CD8-positive, alpha-beta memory T cell (primary cell): ENCODE results near the gene C6orf15. TPM values are rescaled to one million over a fixed set of nuclear protein-coding genes. Genes with fewer than 3 reads are reported as not detected.

Experiments used
- CTCF ChIA-PET: fragments of 350-600 bp; sonication (Branson Sonifier 250); formaldehyde crosslinking; loops from one replicate; lab custom pipeline; 2021; ENCODE audit warnings: antibody characterized with exemption; lab: Charles Lee
- POLR2A ChIA-PET: fragments of 350-600 bp; sonication (Branson Sonifier 250); formaldehyde crosslinking; loops from one replicate; lab custom pipeline; 2021; ENCODE audit warnings: antibody characterized with exemption; lab: Charles Lee
- DNase-seq, 5 donors: peaks; one replicate each; pipeline versions ENCODE4 v3.0.0 to v3.0.0-alpha.2; 2020 to 2022; ENCODE audit warnings: mixed read lengths in 1 of 5
- H3K27ac ChIP-seq: one replicate; pipeline ENCODE4 v1.7.0; 2013; ENCODE audit warnings: low read depth, mild to moderate bottlenecking, low read length, moderate library complexity
- H3K27me3 ChIP-seq: 2 replicates; pipeline ENCODE4 v1.7.0; 2013; ENCODE audit warnings: low read length, mild to moderate bottlenecking; ENCODE audit not compliant: insufficient read depth, poor library complexity, severe bottlenecking
- H3K36me3 ChIP-seq: 2 replicates; pipeline ENCODE4 v1.7.0; 2013; ENCODE audit warnings: mild to moderate bottlenecking, low read length, moderate library complexity; ENCODE audit not compliant: insufficient read depth
- H3K4me1 ChIP-seq: 2 replicates; pipeline ENCODE4 v1.7.0; 2013; ENCODE audit warnings: mild to moderate bottlenecking, low read length, moderate library complexity; ENCODE audit not compliant: insufficient read depth
- H3K4me3 ChIP-seq: 2 replicates; pipeline ENCODE4 v1.7.0; 2013; ENCODE audit warnings: mild to moderate bottlenecking, low read length
- H3K9me3 ChIP-seq: 2 replicates; pipeline ENCODE4 v1.7.0; 2013; ENCODE audit warnings: mild to moderate bottlenecking, low read length
- H3K27ac Mint-ChIP-seq, 8 donors: one replicate each; pipeline ENCODE4 v1.8.0; 2020 to 2021; ENCODE audit warnings: mixed read lengths in 8 of 8, mild to moderate bottlenecking in 6 of 8, inconsistent platforms in 3 of 8, moderate library complexity in 3 of 8
- H3K27me3 Mint-ChIP-seq, 2 donors: one replicate each; pipeline ENCODE4 v1.8.0; 2020 to 2021; ENCODE audit warnings: mixed read lengths in 2 of 2, mild to moderate bottlenecking in 1 of 2, moderate library complexity in 1 of 2
- H3K36me3 Mint-ChIP-seq, 3 donors: one replicate each; pipeline ENCODE4 v1.8.0; 2020 to 2021; ENCODE audit warnings: mixed read lengths in 3 of 3, inconsistent platforms in 1 of 3, mild to moderate bottlenecking in 1 of 3
- H3K4me1 Mint-ChIP-seq, 3 donors: one replicate each; pipeline ENCODE4 v1.8.0; 2020 to 2021; ENCODE audit warnings: mixed read lengths in 3 of 3, inconsistent platforms in 1 of 3, mild to moderate bottlenecking in 1 of 3
- H3K4me3 Mint-ChIP-seq, 7 donors: one replicate each; pipeline ENCODE4 v1.8.0; 2020 to 2021; ENCODE audit warnings: mixed read lengths in 7 of 7, mild to moderate bottlenecking in 6 of 7, moderate library complexity in 4 of 7, inconsistent platforms in 2 of 7
- H3K9me3 Mint-ChIP-seq, 5 donors: one replicate each; pipeline ENCODE4 v1.8.0; 2020 to 2022; ENCODE audit warnings: mixed read lengths in 5 of 5, mild to moderate bottlenecking in 3 of 5, moderate library complexity in 2 of 5, inconsistent platforms in 1 of 5
- polyA plus RNA-seq: library from polyadenylated mRNA; unstranded; fragments of 300-500 nt; fragmentation: Illumina TruSeq; gene quantifications from one replicate; pipeline ENCODE4 v1.2.3, GENCODE V29; 2021
- total RNA-seq, 2 experiments: library from RNA; stranded (reverse); gene quantifications; one replicate each; pipeline ENCODE4 v1.2.3, GENCODE V29; 2021

Gene C6orf15
- total and polyA plus RNA-seq, 3 experiments from 2014 or later = not detected

DNA sequence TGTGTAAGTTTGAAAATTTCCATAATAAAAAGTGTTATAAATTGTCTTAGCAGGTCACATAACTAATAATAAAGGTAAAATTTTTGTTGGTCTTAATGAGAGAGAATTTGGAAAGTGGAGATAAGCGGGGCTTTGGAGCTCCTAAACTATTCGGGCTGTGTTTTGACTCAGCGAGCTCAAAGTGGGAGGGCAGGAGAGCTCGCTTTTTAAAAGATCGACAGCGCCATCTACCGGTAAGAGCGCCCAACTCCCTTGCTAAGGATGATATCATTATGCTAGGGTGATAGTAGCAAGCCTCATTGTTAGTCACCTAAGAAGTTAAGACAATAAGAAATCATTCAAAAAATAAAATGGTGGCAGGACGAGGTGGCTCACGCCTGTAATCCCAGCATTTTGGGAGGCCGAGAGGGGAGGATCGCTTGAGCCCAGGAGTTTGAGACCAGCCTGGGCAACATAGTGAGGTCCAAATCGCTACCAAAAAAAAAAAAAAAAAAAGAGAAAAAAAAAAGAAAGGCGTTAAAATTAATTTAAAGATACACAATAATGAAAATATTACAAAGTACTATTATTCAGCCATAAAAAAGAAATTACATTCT is 24.8 kb downstream of the C6orf15 start:
- DNase-seq = peak; percentile 72 to 90 (median 81)
- H3K9me3 ChIP-seq = no peaks in the 10 kb centered on the region
- H3K4me3 ChIP-seq = no peak overlapping the region
- Mint-ChIP-seq H3K9me3 (no peaks in the 10 kb centered on the region), H3K27ac (no peak overlapping the region), H3K27me3 (peaks cover 2 to 14% of the 10 kb centered on the region in 2 donors), H3K36me3 (no peaks in the 10 kb centered on the region), H3K4me1 (peaks cover 0 to 4% (median 2%) of the 10 kb centered on the region in 3 donors), H3K4me3 (no peak overlapping the region)
- ChIA-PET POLR2A (interaction anchor here (0.7 kb wide), 1 partner anchor 228 kb away, joined by 3 read pairs; no protein-coding TSS in a partner anchor), CTCF (interaction anchor here (0.6 to 2.2 kb wide), 39 partner anchors 8 to 634 kb away, joined by 3 to 15 read pairs (median 4); partner anchors contain the start of genes C6orf15 and PSORS1C1)
- H3K4me1 ChIP-seq = peaks cover 5% of the 10 kb centered on the region
- no peaks in the 10 kb centered on the region for H3K27me3 ChIP-seq
- H3K36me3 ChIP-seq = no peaks in the 10 kb centered on the region
- no peak overlapping the region for H3K27ac ChIP-seq

DNA sequence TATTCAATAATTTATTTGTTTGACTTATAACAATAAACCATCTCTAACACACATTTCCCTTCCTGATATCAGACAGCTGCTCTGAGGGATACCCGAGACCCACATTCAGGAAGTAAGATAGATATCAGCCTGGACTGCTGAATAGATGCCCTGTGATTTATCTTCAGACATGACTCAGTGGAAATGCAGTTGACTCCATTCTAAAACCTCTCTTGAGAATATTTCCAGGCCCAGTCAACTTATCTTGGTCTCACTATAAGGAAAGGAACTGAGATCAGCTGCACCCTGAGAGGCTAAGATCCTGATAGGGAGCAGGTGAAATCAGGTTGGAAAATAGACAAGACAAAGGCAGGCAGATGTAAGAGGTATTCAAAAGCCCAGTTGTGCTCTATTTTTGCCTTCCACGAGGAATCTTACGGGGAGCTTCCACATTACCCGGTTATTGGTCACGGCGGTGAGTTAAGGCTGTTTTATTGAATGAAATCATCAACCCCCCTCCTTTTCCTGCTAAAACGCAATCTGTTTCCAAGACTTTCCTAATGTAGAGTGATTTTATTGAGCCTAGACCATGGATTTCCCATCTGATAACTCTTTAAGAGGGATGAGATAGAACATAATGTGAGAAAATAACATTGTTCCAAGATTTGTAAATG is 25.5 kb downstream of the C6orf15 start:
- H3K27ac Mint-ChIP-seq = no peak overlapping the region
- Histone ChIP-seq H3K4me3 (no peak overlapping the region), H3K27ac (no peak overlapping the region), H3K27me3 (no peaks in the 10 kb centered on the region), H3K36me3 (no peaks in the 10 kb centered on the region), H3K9me3 (no peaks in the 10 kb centered on the region), H3K4me1 (peaks cover 5% of the 10 kb centered on the region)
- no peaks in the 10 kb centered on the region for H3K36me3 Mint-ChIP-seq
- ChIA-PET POLR2A (interaction anchor here (0.7 kb wide), 1 partner anchor 228 kb away, joined by 3 read pairs; no protein-coding TSS in a partner anchor), CTCF (interaction anchor here (0.6 to 2.2 kb wide), 41 partner anchors 7 to 634 kb away, joined by 3 to 15 read pairs (median 4); partner anchors contain the start of genes C6orf15 and PSORS1C1)
- no peak for DNase-seq
- H3K4me1 Mint-ChIP-seq = peaks cover 0 to 4% (median 0%) of the 10 kb centered on the region in 3 donors
- H3K9me3 Mint-ChIP-seq = no peaks in the 10 kb centered on the region
- H3K4me3 Mint-ChIP-seq = no peak overlapping the region
- peaks cover 2 to 14% of the 10 kb centered on the region in 2 donors for H3K27me3 Mint-ChIP-seq

DNA sequence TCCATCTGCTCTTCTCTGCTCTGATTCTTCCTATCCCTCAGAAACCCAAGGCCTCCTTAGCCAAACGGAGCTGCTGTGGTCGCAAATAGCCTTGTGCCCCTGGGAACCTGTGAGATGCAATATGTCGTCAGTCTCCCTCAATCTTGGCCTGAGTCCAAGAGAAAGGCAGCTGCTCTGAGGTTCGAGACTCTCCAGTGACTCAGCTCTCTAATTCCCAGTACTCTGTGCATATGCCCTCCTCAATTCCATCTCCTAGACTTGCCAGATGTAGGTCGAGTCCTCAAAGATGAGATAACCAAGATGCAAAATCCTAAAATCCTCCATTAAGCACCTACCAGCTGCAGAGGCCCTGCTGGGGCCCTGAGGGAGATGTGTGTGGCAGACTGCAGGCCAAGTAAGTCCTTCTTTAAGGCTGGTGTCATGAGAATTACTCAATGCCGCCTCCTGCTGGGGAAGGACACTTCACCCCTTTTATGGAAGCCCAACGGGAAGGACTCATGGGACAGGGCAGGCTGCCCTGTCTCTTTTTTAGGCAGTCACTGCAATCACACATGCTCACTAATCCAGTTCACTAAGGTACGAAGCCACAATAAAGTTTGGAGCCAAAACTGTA is 28.5 kb downstream of the C6orf15 start:
- peak overlapping the region in 1 of 7 donors; percentile 48 for H3K4me3 Mint-ChIP-seq
- H3K9me3 ChIP-seq = no peaks in the 10 kb centered on the region
- ChIA-PET CTCF (interaction anchor here (0.8 to 5.7 kb wide), 5 partner anchors 10 to 255 kb away, joined by 3 to 33 read pairs (median 3); no protein-coding TSS in a partner anchor), POLR2A (no interaction called here)
- no peaks in the 10 kb centered on the region for H3K27me3 ChIP-seq
- DNase-seq = peak in 1 of 5 donors; percentile 11
- no peaks in the 10 kb centered on the region for H3K9me3 Mint-ChIP-seq
- peaks cover 2 to 18% of the 10 kb centered on the region in 2 donors for H3K27me3 Mint-ChIP-seq
- peaks cover 2 to 13% (median 9%) of the 10 kb centered on the region in 3 donors for H3K4me1 Mint-ChIP-seq
- no peak overlapping the region for H3K27ac ChIP-seq
- H3K4me3 ChIP-seq = no peak overlapping the region
- no peaks in the 10 kb centered on the region for H3K36me3 Mint-ChIP-seq
- H3K4me1 ChIP-seq = peaks cover 9% of the 10 kb centered on the region
- H3K27ac Mint-ChIP-seq = no peak overlapping the region
- H3K36me3 ChIP-seq = no peaks in the 10 kb centered on the region

DNA sequence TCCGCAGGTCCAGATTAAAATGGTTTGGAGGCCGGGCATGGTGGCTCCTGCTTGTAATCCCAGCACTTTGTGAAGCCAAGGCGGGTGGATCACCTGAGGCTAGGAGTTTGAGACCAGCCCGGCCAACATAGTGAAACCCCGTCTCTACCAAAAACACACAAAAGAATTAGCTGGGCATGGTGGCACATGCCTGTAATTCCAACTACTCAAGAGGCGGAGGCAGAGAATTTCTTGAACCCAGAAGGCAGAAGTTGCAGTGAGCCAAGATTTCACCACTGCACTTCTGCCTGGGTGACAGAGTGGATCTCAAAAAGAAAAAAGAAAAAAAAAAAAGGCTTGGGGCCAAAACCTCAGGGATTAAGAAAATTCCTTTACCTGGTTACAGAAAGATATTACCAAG is 30.5 kb downstream of the C6orf15 start:
- Histone ChIP-seq H3K9me3 (no peaks in the 10 kb centered on the region), H3K27ac (no peak overlapping the region), H3K27me3 (no peaks in the 10 kb centered on the region), H3K36me3 (no peaks in the 10 kb centered on the region), H3K4me1 (peaks cover 5% of the 10 kb centered on the region), H3K4me3 (no peak overlapping the region)
- POLR2A ChIA-PET = no interaction called here
- H3K4me1 Mint-ChIP-seq = peaks cover 2 to 9% (median 9%) of the 10 kb centered on the region in 3 donors
- H3K27me3 Mint-ChIP-seq = peaks cover 4 to 15% of the 10 kb centered on the region in 2 donors
- H3K4me3 Mint-ChIP-seq = no peak overlapping the region
- H3K27ac Mint-ChIP-seq = no peak overlapping the region
- no peaks in the 10 kb centered on the region for H3K36me3 Mint-ChIP-seq
- H3K9me3 Mint-ChIP-seq = no peaks in the 10 kb centered on the region
- no peak for DNase-seq
- CTCF ChIA-PET = interaction anchor here (5.7 kb wide), 1 partner anchor 12 kb away, joined by 33 read pairs; no protein-coding TSS in a partner anchor

DNA sequence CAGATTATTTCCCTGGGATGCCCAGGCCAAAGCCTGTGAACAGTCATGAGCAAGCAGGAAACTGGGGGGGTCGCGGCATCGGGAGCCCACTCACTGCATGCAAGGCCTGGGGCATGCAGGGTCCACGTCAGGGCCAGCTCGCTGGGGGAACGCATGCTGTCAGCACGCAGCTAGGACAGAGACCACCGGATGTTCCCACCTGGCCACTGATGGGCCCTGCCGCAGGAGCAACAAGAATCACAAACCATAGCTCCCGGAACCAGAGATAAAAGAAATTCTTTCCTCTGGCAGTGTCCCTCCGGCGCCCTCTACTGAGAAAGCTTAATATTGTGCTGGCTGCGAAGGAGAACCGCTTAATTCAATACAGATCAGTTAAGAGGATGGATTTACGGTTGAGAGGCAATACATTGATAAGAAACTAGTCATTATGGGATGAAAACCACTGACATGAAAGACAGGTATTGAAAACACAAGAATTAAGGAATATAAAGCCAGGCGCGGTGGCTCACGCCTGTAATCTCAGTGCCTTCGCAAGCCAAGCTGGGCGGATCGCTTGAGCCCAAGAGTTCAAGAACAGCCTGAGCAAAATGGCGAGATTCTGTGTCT is 32.6 kb downstream of the C6orf15 start:
- Mint-ChIP-seq H3K27ac (peak overlapping the region in 3 of 8 donors; percentile 36 to 57 (median 38)), H3K4me1 (peaks cover 2 to 9% (median 9%) of the 10 kb centered on the region in 3 donors), H3K9me3 (no peaks in the 10 kb centered on the region), H3K4me3 (peak overlapping the region in 6 of 7 donors; percentile 63 to 88 (median 72)), H3K27me3 (peaks cover 3 to 5% of the 10 kb centered on the region in 2 donors), H3K36me3 (no peaks in the 10 kb centered on the region)
- ChIA-PET CTCF (interaction anchor here (0.6 to 5.7 kb wide), 33 partner anchors 8 to 401 kb away, joined by 3 to 33 read pairs (median 4); partner anchors contain the start of gene VARS2), POLR2A (interaction anchor here (1.0 to 1.1 kb wide), 2 partner anchors 14 to 260 kb away, joined by 4 read pairs; no protein-coding TSS in a partner anchor)
- Histone ChIP-seq H3K27ac (no peak overlapping the region), H3K9me3 (no peaks in the 10 kb centered on the region), H3K27me3 (no peaks in the 10 kb centered on the region), H3K4me3 (peak overlapping the region; percentile 37), H3K4me1 (peaks cover 5% of the 10 kb centered on the region), H3K36me3 (no peaks in the 10 kb centered on the region)
- DNase-seq = peak; percentile 36 to 71 (median 49)

DNA sequence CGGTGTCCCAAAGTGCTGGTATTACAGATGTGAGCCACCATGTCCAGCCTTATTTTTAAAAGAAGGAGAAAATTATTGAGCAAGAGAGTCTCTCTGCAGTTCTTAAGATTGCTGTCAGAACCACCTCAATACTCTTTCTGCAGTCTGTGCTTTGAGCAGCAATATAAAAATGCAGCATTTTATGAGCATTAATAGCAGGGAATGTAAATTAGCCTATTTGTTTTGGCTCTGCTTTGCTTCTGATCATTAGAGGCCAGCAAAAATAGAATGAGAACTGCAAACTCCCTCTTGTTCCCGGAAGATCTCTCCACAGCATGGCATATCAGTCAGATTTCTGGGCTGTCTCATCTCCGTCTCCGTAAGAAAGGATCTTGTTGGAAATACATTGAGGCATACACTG is 35.8 kb downstream of the C6orf15 start:
- H3K27ac Mint-ChIP-seq = no peak overlapping the region
- Histone ChIP-seq H3K4me3 (no peak overlapping the region), H3K27ac (no peak overlapping the region), H3K9me3 (no peaks in the 10 kb centered on the region), H3K27me3 (no peaks in the 10 kb centered on the region), H3K36me3 (no peaks in the 10 kb centered on the region), H3K4me1 (peaks cover 5% of the 10 kb centered on the region)
- DNase-seq = no peak
- ChIA-PET CTCF (no interaction called here), POLR2A (no interaction called here)
- H3K4me3 Mint-ChIP-seq = no peak overlapping the region
- peaks cover 2 to 9% (median 9%) of the 10 kb centered on the region in 3 donors for H3K4me1 Mint-ChIP-seq
- peaks cover 2 to 4% of the 10 kb centered on the region in 2 donors for H3K27me3 Mint-ChIP-seq
- no peaks in the 10 kb centered on the region for H3K36me3 Mint-ChIP-seq
- no peaks in the 10 kb centered on the region for H3K9me3 Mint-ChIP-seq

DNA sequence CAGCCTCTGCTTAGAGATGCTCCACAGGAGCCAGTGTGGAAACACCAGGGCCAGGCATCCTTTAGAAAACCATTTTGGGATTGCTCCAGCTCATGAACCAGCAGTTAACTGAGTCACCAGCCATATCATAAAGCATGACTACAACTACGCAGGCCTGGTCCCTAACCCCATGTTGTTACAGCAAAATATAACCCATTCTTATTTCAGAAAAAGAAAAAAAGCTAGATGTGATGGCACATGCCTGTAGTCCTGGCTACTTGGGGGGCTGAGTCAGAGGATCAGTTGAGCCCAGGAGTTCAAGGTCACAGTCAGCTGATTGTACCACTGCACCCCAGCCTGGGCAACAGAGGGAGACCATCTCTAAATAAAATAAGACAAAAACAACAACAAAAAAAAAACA is 36.8 kb downstream of the C6orf15 start:
- DNase-seq = no peak
- peaks cover 2 to 4% of the 10 kb centered on the region in 2 donors for H3K27me3 Mint-ChIP-seq
- POLR2A ChIA-PET = no interaction called here
- peaks cover 2 to 9% (median 9%) of the 10 kb centered on the region in 3 donors for H3K4me1 Mint-ChIP-seq
- peak overlapping the region in 1 of 8 donors; percentile 92 for H3K27ac Mint-ChIP-seq
- H3K27ac ChIP-seq = no peak overlapping the region
- H3K27me3 ChIP-seq = no peaks in the 10 kb centered on the region
- H3K4me3 Mint-ChIP-seq = no peak overlapping the region
- CTCF ChIA-PET = interaction anchor here (1.1 kb wide), 1 partner anchor 12 kb away, joined by 3 read pairs; no protein-coding TSS in a partner anchor
- no peaks in the 10 kb centered on the region for H3K36me3 ChIP-seq
- no peaks in the 10 kb centered on the region for H3K9me3 ChIP-seq
- no peaks in the 10 kb centered on the region for H3K9me3 Mint-ChIP-seq
- H3K4me3 ChIP-seq = no peak overlapping the region
- H3K36me3 Mint-ChIP-seq = no peaks in the 10 kb centered on the region
- H3K4me1 ChIP-seq = peaks cover 5% of the 10 kb centered on the region
